HepG2 (cell line): ENCODE results near the gene BICRA. TPM values are rescaled to one million over a fixed set of nuclear protein-coding genes. Genes with fewer than 3 reads are reported as not detected.

ENCODE experiments used
- CCDC6 ChIP-seq: sonication (generic); formaldehyde crosslinking; IDR thresholded peaks from 2 replicates; pipeline ENCODE4 v1.8.1; 2022; ENCODE audit warnings: mild to moderate bottlenecking, missing genetic modification reagents, moderate library complexity
- MAX ChIP-seq: IDR thresholded peaks from 2 replicates; pipeline ENCODE4 v1.6.1; 2012; ENCODE audit warnings: inconsistent platforms
- NRL ChIP-seq: sonication (generic); formaldehyde crosslinking; IDR thresholded peaks from 2 replicates; pipeline ENCODE4 v1.5.0; 2020; ENCODE audit warnings: missing genetic modification reagents, mild to moderate bottlenecking, moderate library complexity, borderline replicate concordance
- RFX5 ChIP-seq: IDR thresholded peaks from 2 replicates; pipeline ENCODE4 v1.6.1; 2011; ENCODE audit warnings: low read depth, low read length, improper control_type of control experiment
- SIN3B ChIP-seq: fragments of 150-350 bp; IDR thresholded peaks from 2 replicates; pipeline ENCODE4 v1.6.1; 2014; ENCODE audit warnings: low read length
- SIX4 ChIP-seq: sonication (generic); formaldehyde crosslinking; IDR thresholded peaks from 2 replicates; pipeline ENCODE4 v1.4.0; 2020; ENCODE audit warnings: missing genetic modification reagents
- SRSF9 ChIP-seq: fragments of 200-400 bp; formaldehyde crosslinking; IDR thresholded peaks from 2 replicates; pipeline ENCODE4 v1.6.1; 2018; ENCODE audit warnings: borderline replicate concordance, mild to moderate bottlenecking, low read depth, low read length; ENCODE audit not compliant: insufficient read depth, poor library complexity, severe bottlenecking
- ZBTB38 ChIP-seq: sonication (generic); formaldehyde crosslinking; IDR thresholded peaks from 2 replicates; pipeline ENCODE4 v1.5.1; 2020; ENCODE audit warnings: mild to moderate bottlenecking, missing genetic modification reagents
- ZFP36 ChIP-seq: fragments of 150-350 bp; IDR thresholded peaks from 2 replicates; pipeline ENCODE4 v1.6.1; 2018; ENCODE audit warnings: borderline replicate concordance, low read length, low read depth; ENCODE audit not compliant: partially characterized antibody
- ZKSCAN5 ChIP-seq: sonication (generic); formaldehyde crosslinking; IDR thresholded peaks from 2 replicates; pipeline ENCODE4 v1.5.1; 2020; ENCODE audit warnings: mild to moderate bottlenecking, missing genetic modification reagents
- ZNF362 ChIP-seq: sonication (generic); formaldehyde crosslinking; IDR thresholded peaks from 2 replicates; pipeline ENCODE4 v1.4.0; 2020; ENCODE audit warnings: missing genetic modification reagents, mild to moderate bottlenecking, borderline replicate concordance
- ZNF451 ChIP-seq: sonication (generic); formaldehyde crosslinking; IDR thresholded peaks from 2 replicates; pipeline ENCODE4 v1.5.0; 2020; ENCODE audit warnings: mild to moderate bottlenecking, missing genetic modification reagents
- ZNF501 ChIP-seq: sonication (generic); formaldehyde crosslinking; IDR thresholded peaks from 2 replicates; pipeline ENCODE4 v1.5.1; 2020; ENCODE audit warnings: mild to moderate bottlenecking, moderate library complexity, missing genetic modification reagents
- polyA plus RNA-seq, 8 experiments: library from polyadenylated mRNA; depleted of rRNA in 3 of 8; stranded (reverse) in 7 of 8; unstranded in 1 of 8; fragments of >200 nt; fragmentation: Illumina TruSeq in 4 of 8; extraction: Trizol in 4 of 8; gene quantifications; 2 replicates each; pipeline versions ENCODE4 v1.2.1 to v1.2.3, GENCODE V29; 2011 to 2016; ENCODE audit warnings: low read depth in 4 of 8, missing spikeins in 1 of 8, mixed read lengths in 1 of 8; ENCODE audit not compliant: insufficient read depth in 1 of 8
- total RNA-seq, 5 experiments: library from RNA; depleted of rRNA; stranded (reverse); fragments of >200 nt; fragmentation: Illumina TruSeq; extraction: Trizol; gene quantifications; 2 replicates each; pipeline ENCODE4 v1.2.3, GENCODE V29; 2016; ENCODE audit warnings: low read depth in 1 of 5

BICRA gene
- total and polyA plus RNA-seq, 2 of the 13 experiments (the other 11 are each of a cell fraction or from before 2014, with no cell fraction given) = 0.55 to 0.71 TPM

GRCh38 chr19:47623151-47623920, 14.4 kb downstream of the BICRA start (continued):
- TF ChIP-seq SRSF9 = no peak
- peak; percentile 78 for TF ChIP-seq ZFP36
- TF ChIP-seq ZNF501 (CRISPR knock-in tag) = 0 out of 2 replicates have a peak, but pooled peaks have one; percentile 41
- TF ChIP-seq RFX5 = no peak
- TF ChIP-seq NRL (CRISPR knock-in tag) = 0 out of 2 replicates have a peak, but pooled peaks have one; percentile 51
- no peak for TF ChIP-seq SIX4 (CRISPR knock-in tag)
- peak; percentile 89 for TF ChIP-seq ZKSCAN5 (CRISPR knock-in tag)
- 0 out of 2 replicates have a peak, but pooled peaks have one; percentile 5 for TF ChIP-seq ZBTB38
- TF ChIP-seq ZNF362 = peak; percentile 45; the same call in 1 of the 2 replicates
- TF ChIP-seq MAX = peak; percentile 2; the same call in 1 of the 2 replicates
- no peak for TF ChIP-seq SIN3B
- TF ChIP-seq CCDC6 = 0 out of 2 replicates have a peak, but pooled peaks have one; percentile 32
- TF ChIP-seq ZNF451 (CRISPR knock-in tag) = peak; percentile 21; the same call in 1 of the 2 replicates
